HepG2 (cell line): ENCODE results near the gene ABHD6. TPM values are rescaled to one million over a fixed set of nuclear protein-coding genes. Genes with fewer than 3 reads are reported as not detected.

Source experiments
- ETV6 ChIP-seq: sonication (generic); formaldehyde crosslinking; conservative IDR thresholded peaks from 2 replicates; pipeline ENCODE4 v1.4.0; 2020; ENCODE audit warnings: missing genetic modification reagents
- KIAA2018 ChIP-seq: sonication (generic); formaldehyde crosslinking; IDR thresholded peaks from 2 replicates; pipeline ENCODE4 v1.5.0; 2020; ENCODE audit warnings: mild to moderate bottlenecking, missing genetic modification reagents, borderline replicate concordance
- NPAS2 ChIP-seq: sonication (generic); formaldehyde crosslinking; IDR thresholded peaks from 2 replicates; pipeline ENCODE4 v1.8.0; 2022; ENCODE audit warnings: mild to moderate bottlenecking, missing genetic modification reagents, borderline replicate concordance
- NR2F1 ChIP-seq, 2 experiments: fragments of 450-650 bp in 1 of 2; formaldehyde crosslinking in 1 of 2; IDR thresholded peaks; 2 replicates each; pipeline versions ENCODE4 v1.5.0 to v1.6.1; 2016 to 2020; ENCODE audit warnings: mild to moderate bottlenecking in 1 of 2, missing compliant biosample characterization in 1 of 2, missing genetic modification reagents in 1 of 2, moderate library complexity in 1 of 2
- POGZ ChIP-seq: sonication (generic); formaldehyde crosslinking; IDR thresholded peaks from 2 replicates; pipeline ENCODE4 v1.4.0; 2020; ENCODE audit warnings: mild to moderate bottlenecking, missing genetic modification reagents
- PRDM10 ChIP-seq: sonication (generic); formaldehyde crosslinking; IDR thresholded peaks from 2 replicates; pipeline ENCODE4 v1.4.0; 2020; ENCODE audit warnings: low read depth, missing genetic modification reagents
- RAD21 ChIP-seq: fragments of 450-650 bp; formaldehyde crosslinking; IDR thresholded peaks from 2 replicates; pipeline ENCODE4 v1.5.0; 2020; ENCODE audit warnings: mild to moderate bottlenecking
- ZFP37 ChIP-seq: sonication (generic); formaldehyde crosslinking; IDR thresholded peaks from 2 replicates; pipeline ENCODE4 v1.4.0; 2020; ENCODE audit warnings: missing genetic modification reagents, borderline replicate concordance
- ZFYVE20 ChIP-seq: sonication (generic); formaldehyde crosslinking; IDR thresholded peaks from 2 replicates; pipeline ENCODE4 v1.8.0; 2023; ENCODE audit warnings: low read depth, mild to moderate bottlenecking, moderate library complexity, missing genetic modification reagents, borderline replicate concordance
- ZNF30 ChIP-seq: sonication (generic); formaldehyde crosslinking; IDR thresholded peaks from 2 replicates; pipeline ENCODE4 v1.5.0; 2020; ENCODE audit warnings: mild to moderate bottlenecking, missing genetic modification reagents
- ZNF691 ChIP-seq: sonication (generic); formaldehyde crosslinking; IDR thresholded peaks from 2 replicates; pipeline ENCODE4 v1.4.0; 2020; ENCODE audit warnings: missing genetic modification reagents, low read depth, mild to moderate bottlenecking, borderline replicate concordance
- ZNF720 ChIP-seq: sonication (generic); formaldehyde crosslinking; IDR thresholded peaks from 2 replicates; pipeline ENCODE4 v1.4.0; 2020; ENCODE audit warnings: missing genetic modification reagents
- polyA plus RNA-seq, 8 experiments: library from polyadenylated mRNA; depleted of rRNA in 3 of 8; stranded (reverse) in 7 of 8; unstranded in 1 of 8; fragments of >200 nt; fragmentation: Illumina TruSeq in 4 of 8; extraction: Trizol in 4 of 8; gene quantifications; 2 replicates each; pipeline versions ENCODE4 v1.2.1 to v1.2.3, GENCODE V29; 2011 to 2016; ENCODE audit warnings: low read depth in 4 of 8, missing spikeins in 1 of 8, mixed read lengths in 1 of 8; ENCODE audit not compliant: insufficient read depth in 1 of 8
- total RNA-seq, 5 experiments: library from RNA; depleted of rRNA; stranded (reverse); fragments of >200 nt; fragmentation: Illumina TruSeq; extraction: Trizol; gene quantifications; 2 replicates each; pipeline ENCODE4 v1.2.3, GENCODE V29; 2016; ENCODE audit warnings: low read depth in 1 of 5
- TF ChIP-seq, protein P1 (sequence below): IDR thresholded peaks from 2 replicates; pipeline ENCODE4 v1.6.1; 2016; ENCODE audit warnings: mild to moderate bottlenecking, missing biosample characterization, missing genetic modification reagents

ABHD6 gene
- total and polyA plus RNA-seq, 2 of the 13 experiments (the other 11 are each of a cell fraction or from before 2014, with no cell fraction given): 9.0 to 17.2 TPM

DNA sequence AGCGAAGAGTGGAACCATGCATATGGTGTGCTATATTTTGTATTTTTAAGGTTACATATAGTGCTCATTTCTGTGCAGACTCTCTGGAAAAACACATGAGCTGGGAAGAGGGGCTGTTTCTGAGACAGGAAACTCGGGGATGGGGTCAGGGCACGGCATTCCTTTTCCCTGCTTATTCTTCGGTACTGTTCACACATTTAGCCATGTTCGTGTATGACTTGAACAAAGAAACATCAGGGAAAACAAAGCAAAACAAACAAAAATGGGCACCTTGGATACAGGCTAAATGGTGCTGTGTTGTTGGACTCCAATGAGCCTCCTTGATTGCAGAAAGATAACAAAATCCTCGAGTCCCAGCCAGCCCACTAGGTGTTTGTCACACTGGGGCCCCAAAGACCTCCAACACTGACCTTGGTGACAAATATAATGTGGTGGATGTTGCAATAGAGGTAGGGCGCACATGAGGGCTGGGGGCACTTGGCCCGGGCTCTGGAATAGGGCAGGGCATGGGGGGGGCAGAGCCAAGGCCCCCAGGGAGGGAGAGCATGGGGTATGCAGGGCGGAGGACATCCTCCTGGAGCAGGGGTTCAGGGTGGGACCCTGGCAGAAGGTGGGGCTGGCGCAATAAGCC is 46.1 kb upstream of the ABHD6 start (continued):
- TF ChIP-seq PRDM10 (CRISPR knock-in tag) (no peak), ETV6 (CRISPR knock-in tag) (0 out of 2 replicates have a peak, but pooled peaks have one; percentile 50), ZNF691 (CRISPR knock-in tag) (no peak; the same call in 1 of the 2 replicates), RAD21 (CRISPR knock-in tag) (no peak), POGZ (CRISPR knock-in tag) (peak; percentile 69; the same call in 1 of the 2 replicates), ZNF30 (CRISPR knock-in tag) (no peak), ZNF720 (no peak), ZFYVE20 (CRISPR knock-in tag) (no peak), NPAS2 (CRISPR knock-in tag) (no peak), ZFP37 (CRISPR knock-in tag) (no peak), KIAA2018 (CRISPR knock-in tag) (no peak), NR2F1 (CRISPR knock-in tag; IDR thresholded peaks at IDR 0.05) (peak; percentile 63 to 65; a peak in 3 of 4 replicates)
- TF ChIP-seq, protein P1, sequence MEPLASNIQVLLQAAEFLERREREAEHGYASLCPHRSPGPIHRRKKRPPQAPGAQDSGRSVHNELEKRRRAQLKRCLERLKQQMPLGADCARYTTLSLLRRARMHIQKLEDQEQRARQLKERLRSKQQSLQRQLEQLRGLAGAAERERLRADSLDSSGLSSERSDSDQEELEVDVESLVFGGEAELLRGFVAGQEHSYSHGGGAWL (CRISPR knock-in tag): no peak
